Measurements from ENCODE around the gene SLC6A3.

The SLC6A3 gene

DNA sequence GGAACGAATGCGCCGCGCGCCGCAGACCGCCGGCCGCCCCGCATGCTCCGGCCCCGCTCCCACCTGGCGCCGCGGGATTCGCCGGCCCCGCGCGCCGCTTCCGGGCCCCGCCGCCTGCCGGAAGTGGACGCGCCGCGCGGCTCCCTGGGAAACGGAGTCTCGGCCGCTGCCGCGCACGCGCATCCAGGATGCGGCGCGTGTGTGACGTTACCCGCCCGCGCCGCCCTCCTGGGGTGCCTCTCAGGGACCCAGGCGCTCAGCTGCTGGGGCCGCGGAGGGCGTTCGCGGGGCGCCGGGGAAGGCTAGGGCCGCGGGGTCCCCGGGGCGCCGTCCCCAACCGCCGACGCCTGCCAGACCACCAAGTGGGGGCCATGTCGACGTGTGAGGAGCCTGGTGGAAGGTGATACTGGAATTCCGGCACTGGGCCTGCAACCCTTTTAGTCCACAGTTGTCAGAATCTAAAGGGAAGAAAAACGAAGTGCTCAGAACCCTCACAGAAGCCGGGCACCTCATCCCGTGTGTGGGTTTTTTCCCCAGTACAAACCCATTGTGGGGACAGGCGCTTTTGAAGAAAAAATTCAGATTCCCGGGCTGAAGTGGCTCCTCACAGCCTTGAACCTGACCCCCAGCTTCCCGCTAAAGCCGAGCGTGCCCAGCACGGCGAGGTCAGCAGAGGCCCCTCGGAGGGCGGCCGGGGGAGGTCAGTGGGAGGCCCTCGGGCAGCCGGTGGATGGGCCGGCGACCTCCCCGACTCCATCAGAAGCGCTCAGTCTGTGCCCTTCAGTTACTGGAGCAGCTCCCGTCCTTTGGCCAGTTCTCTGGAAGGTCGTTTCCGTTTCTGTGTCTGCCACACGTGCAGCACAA, 100.0 kb downstream of the SLC6A3 start, which contains the start of gene CLPTM1L:
Gene CLPTM1L (minus strand): TSS at position 125 of the 864 bp plus-strand sequence. CDS start 258 bp downstream, outside the sequence.
- DNase-seq: peak; percentile 41

DNA sequence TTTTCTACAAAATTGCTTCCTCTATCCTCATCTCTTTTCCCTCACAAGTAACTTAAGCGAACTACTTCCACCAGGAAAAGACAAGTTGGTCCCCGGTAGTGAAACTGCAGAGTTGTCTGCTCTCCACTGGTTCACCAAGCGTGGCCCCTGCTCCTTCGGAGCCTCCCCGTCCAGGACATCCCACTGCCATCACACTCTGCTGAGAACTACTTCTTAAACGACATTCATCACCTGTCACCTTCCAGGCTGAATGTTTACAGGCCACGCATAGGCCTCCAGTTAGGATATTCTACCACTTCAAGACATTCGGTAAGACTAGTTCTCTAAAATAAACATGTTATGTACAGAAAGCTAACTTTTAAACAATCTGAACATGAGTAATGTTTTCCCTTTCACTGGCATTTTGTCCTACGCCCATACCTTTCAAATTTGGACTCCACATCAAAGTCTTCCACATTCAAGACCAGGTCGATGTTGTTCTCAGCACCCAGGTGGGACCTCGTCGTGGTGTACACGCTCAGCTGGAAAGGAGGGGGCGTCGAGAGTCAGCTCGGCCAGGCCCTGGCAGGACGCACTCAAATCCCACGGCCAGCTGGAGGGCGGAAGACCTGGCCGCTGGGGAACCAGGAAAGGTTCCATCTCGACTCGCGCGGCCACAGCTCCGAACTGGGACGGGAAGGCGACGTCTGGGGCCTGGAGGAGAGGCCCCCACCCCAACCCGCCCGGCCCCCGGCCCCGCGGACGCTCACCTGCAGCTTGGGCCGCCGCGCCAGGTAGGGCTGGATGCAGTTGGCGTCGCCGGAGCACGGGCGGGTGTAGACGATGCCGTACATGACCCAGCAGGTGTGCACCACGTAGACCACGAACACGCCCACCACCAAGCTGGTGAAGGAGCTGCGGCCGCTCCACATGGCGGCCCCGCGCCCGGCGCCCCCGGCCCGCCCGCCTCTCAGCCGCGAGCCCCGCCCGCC, 101.0 kb downstream of the SLC6A3 start:
- no peak for DNase-seq

DNA sequence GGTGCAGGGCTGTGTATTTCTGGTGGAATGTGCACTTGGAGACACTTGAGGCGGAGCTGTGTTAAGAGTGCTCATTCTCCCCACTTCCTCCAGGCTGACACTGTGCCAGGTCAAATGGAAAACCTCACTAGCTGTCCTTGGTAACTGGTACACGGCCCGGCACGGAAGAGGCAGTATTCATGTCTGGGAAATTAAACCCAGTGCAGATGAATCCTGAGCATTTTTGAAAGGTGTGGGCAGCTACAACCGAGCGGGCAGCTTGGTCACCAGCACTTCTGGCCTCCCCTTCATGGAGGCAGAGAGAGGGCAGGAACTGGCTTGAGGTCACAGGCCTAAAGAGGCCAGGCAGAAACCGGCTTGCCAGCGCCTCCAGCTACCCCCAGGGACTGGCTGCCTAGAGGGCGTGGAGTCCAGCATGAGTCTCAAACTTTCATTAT, 101.9 kb downstream of the SLC6A3 start:
- no peak for DNase-seq
